Upper lobe of left lung (tissue), 6 donors: ENCODE results near the gene CCDC174. TPM values are rescaled to one million over a fixed set of nuclear protein-coding genes. Genes with fewer than 3 reads are reported as not detected.

Source experiments
- ATAC-seq, 2 donors: fragments of 200-7000 bp; cut with Tn5 transposase; one replicate each; pipeline ENCODE4 v1.9.1; 2022; ENCODE audit warnings: mild to moderate bottlenecking in 2 of 2, moderate library complexity in 2 of 2; ENCODE audit not compliant: low FRiP score in 2 of 2
- DNase-seq, 2 donors: peaks; one replicate each; pipeline ENCODE4 v3.0.0-alpha.2; 2019 to 2020
- H3K27ac ChIP-seq, 4 donors: fragments of 200-600 bp; sonication (generic); one replicate each; pipeline ENCODE4 v1.5.1; 2016 to 2019
- H3K27me3 ChIP-seq, 4 donors: fragments of 200-600 bp; sonication (generic); one replicate each; pipeline ENCODE4 v1.5.1; 2017 to 2019
- H3K36me3 ChIP-seq, 4 donors: fragments of 200-600 bp; sonication (generic); one replicate each; pipeline ENCODE4 v1.5.1; 2016 to 2019
- H3K4me1 ChIP-seq, 4 donors: fragments of 200-600 bp; sonication (generic); one replicate each; pipeline ENCODE4 v1.5.1; 2018 to 2019
- H3K4me3 ChIP-seq, 4 donors: fragments of 200-600 bp; sonication (generic); one replicate each; pipeline ENCODE4 v1.5.1; 2017 to 2019; ENCODE audit warnings: mild to moderate bottlenecking in 2 of 4, moderate library complexity in 1 of 4
- H3K9me3 ChIP-seq, 4 donors: fragments of 200-600 bp; sonication (generic); one replicate each; pipeline ENCODE4 v1.5.1; 2018 to 2019
- CTCF ChIP-seq, 6 experiments: fragments of 450-650 bp in 4 of 6; fragments of 200-600 bp in 2 of 6; sonication (generic) in 2 of 6; IDR thresholded peaks; one replicate each; pipeline ENCODE4 v1.5.1; 2016 to 2019; ENCODE audit warnings: antibody characterized with exemption in 6 of 6
- EP300 ChIP-seq, 4 donors: sonication (generic); formaldehyde crosslinking; IDR thresholded peaks; one replicate each; pipeline ENCODE4 v1.5.1; 2017; ENCODE audit warnings: antibody characterized with exemption in 4 of 4, control low read depth in 2 of 4
- POLR2A ChIP-seq, 4 donors: fragments of 450-650 bp; IDR thresholded peaks; one replicate each; pipeline ENCODE4 v1.5.1; 2016 to 2017; ENCODE audit warnings: antibody characterized with exemption in 4 of 4, mild to moderate bottlenecking in 2 of 4
- POLR2AphosphoS5 ChIP-seq, 2 donors: sonication (generic); formaldehyde crosslinking; IDR thresholded peaks; one replicate each; pipeline ENCODE4 v1.5.1; 2017; ENCODE audit warnings: antibody characterized with exemption in 2 of 2
- WGBS, 2 donors: methylation state at CpG; one replicate each; pipeline ENCODE4 v1.1.5; 2017 to 2018; 5-methylcytosine and 5-hydroxymethylcytosine counted together
- total RNA-seq, 6 donors: library from RNA; depleted of rRNA in 4 of 6; stranded (reverse); fragments of >200 nt in 4 of 6; gene quantifications; one replicate each; pipeline versions ENCODE4 v1.1.0 to v1.2.1, GENCODE V29; 2016 to 2021
- donor health status: DM: no; HTN: no; CAD: no; lungs with moderate emphysema.
- donor health status: DM: no; HTN: yes; CAD: no; lungs with severe emphysema.

Gene CCDC174
- total RNA-seq, 6 donors from 2014 or later: 14.1 to 28.3 (median 21.8) TPM

DNA sequence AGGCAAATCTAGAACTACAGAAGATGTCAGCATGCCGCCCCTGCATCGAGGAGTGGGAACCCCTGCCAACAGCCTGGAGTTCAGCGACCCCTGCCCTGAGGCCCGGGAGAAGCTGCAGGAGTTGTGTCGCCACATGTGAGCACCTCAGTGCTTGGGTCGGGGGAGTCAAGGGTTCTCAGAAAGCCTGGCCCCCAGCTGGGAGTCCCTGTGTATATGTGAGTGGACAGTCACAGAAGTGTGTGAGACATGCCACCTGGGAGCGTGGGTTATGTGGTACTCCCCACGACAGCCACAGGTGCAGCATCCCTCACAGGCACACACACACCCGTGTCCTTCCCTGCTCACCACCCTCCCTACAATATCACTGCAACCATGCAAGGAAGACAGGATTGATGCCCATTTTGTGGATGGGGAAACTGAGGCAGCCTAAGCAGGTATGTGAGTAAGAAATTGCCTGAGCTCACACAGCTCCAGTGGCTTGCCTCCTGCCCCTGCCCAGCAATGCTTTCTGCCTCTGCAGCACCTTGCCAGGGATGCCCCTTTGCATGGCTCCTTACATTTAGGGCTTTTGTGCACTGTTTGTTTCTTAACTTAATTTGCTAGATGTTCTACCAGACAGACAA is 51.7 kb downstream of the CCDC174 start:
- no peak overlapping the region for H3K27ac ChIP-seq
- WGBS, 2 donors: 83 to 93% methylated on average over 6 to 9 of the region's 9 CpGs
- DNase-seq: peak in 1 of 2 donors; percentile 1
- no peaks in the 10 kb centered on the region for H3K9me3 ChIP-seq
- no peaks in the 10 kb centered on the region for H3K4me1 ChIP-seq
- H3K36me3 ChIP-seq: no peaks in the 10 kb centered on the region
- H3K4me3 ChIP-seq: no peak overlapping the region
- H3K27me3 ChIP-seq: no peaks in the 10 kb centered on the region
- no peak for TF ChIP-seq CTCF (IDR thresholded peaks at IDR 0.05)
- TF ChIP-seq POLR2AphosphoS5 (IDR thresholded peaks at IDR 0.05): no peak
- no peak for TF ChIP-seq POLR2A (IDR thresholded peaks at IDR 0.05)
- TF ChIP-seq EP300 (IDR thresholded peaks at IDR 0.05): no peak
- no peak for ATAC-seq

DNA sequence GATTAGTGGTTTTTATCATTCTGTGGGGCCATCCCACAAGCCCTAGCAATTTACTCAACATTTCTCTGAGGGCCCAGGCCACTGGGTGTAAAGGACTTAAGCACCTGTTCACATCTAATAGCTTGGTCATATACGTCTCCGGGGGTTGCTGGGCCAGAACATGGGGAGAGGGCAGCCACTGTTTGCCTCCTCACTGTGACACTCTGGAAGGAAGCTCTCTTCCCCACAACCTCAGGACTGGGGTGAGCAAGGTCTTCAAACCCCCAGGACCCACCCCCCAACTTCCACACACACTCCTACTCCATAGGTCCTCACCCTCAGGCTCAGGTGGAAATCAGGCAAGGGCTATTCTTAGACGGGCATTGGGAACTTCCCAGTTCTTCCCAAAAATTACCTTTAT is 52.2 kb downstream of the CCDC174 start:
- Histone ChIP-seq H3K9me3 (no peaks in the 10 kb centered on the region), H3K4me1 (no peaks in the 10 kb centered on the region), H3K27me3 (no peaks in the 10 kb centered on the region), H3K27ac (no peak overlapping the region), H3K36me3 (no peaks in the 10 kb centered on the region), H3K4me3 (no peak overlapping the region)
- TF ChIP-seq POLR2A (IDR thresholded peaks at IDR 0.05): no peak
- WGBS, 2 donors: 89 to 93% methylated on average over 3 of the region's 3 CpGs
- no peak for ATAC-seq
- DNase-seq: no peak

- no peak for DNase-seq
- Histone ChIP-seq H3K27ac (no peak overlapping the region), H3K4me3 (no peak overlapping the region), H3K36me3 (no peaks in the 10 kb centered on the region), H3K27me3 (no peaks in the 10 kb centered on the region), H3K9me3 (no peaks in the 10 kb centered on the region), H3K4me1 (no peaks in the 10 kb centered on the region)
- 74 to 82% methylated on average over 5 of the region's 5 CpGs for WGBS, 2 donors
- no peak for TF ChIP-seq CTCF (IDR thresholded peaks at IDR 0.05)
- no peak for TF ChIP-seq POLR2AphosphoS5 (IDR thresholded peaks at IDR 0.05)
- TF ChIP-seq EP300 (IDR thresholded peaks at IDR 0.05): no peak
- no peak for TF ChIP-seq POLR2A (IDR thresholded peaks at IDR 0.05)
- ATAC-seq: no peak
These were observed 54.5 kb downstream of the CCDC174 start for GRCh38 chr3:14706096-14706495.

DNA sequence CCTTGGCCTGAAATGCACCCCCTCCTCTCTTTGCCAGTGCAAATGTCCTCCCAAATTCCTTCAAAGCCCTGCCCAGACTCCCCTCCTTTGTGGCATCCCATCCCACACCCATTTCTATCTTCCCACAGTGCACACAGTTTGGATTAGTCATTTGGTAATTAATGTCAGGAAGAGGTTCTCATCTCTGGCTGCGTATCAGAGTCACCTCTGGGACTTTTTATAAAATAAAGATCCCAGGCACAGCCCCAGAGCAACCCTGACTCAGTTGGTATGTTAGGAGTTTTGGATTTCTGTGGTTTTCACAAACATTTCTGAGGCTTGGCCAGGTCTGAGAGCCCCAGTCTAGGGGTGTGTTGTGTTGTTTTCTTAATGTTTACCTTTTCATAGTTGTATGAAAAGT is 65.0 kb downstream of the CCDC174 start:
- TF ChIP-seq POLR2A (IDR thresholded peaks at IDR 0.05) (no peak), POLR2AphosphoS5 (IDR thresholded peaks at IDR 0.05) (no peak), CTCF (IDR thresholded peaks at IDR 0.05) (no peak), EP300 (IDR thresholded peaks at IDR 0.05) (no peak)
- H3K9me3 ChIP-seq: peaks cover 0 to 6% (median 2%) of the 10 kb centered on the region in 4 donors
- WGBS, 2 donors: 63 to 67% methylated on average over 1 of the region's 1 CpG
- H3K27me3 ChIP-seq: no peaks in the 10 kb centered on the region
- H3K27ac ChIP-seq: no peak overlapping the region
- no peaks in the 10 kb centered on the region for H3K36me3 ChIP-seq
- H3K4me1 ChIP-seq: no peaks in the 10 kb centered on the region
- no peak overlapping the region for H3K4me3 ChIP-seq
- DNase-seq: no peak
- ATAC-seq: peak in 1 of 2 donors; percentile 44

DNA sequence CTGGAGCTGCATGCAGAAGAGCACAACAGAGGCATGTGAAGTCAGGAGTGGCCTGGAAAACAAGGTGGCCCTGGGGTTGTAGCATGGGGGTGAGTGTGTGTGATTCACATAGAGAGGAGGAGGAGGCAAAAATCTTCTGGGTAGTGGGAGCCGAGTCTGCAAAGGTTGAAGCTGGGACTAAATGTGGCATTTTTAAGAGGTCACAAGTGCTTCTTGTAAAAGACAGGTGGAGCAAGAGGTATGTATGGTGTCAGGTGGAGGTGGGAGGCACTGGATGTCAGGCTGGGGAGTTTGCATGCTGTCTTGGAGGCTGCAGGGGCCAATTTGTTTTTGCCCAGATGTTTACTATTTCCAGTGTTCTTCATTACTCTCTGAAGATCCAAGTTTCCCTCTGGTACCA is 65.7 kb downstream of the CCDC174 start:
- H3K4me3 ChIP-seq: no peak overlapping the region
- H3K27me3 ChIP-seq: no peaks in the 10 kb centered on the region
- peaks cover 0 to 6% (median 2%) of the 10 kb centered on the region in 4 donors for H3K9me3 ChIP-seq
- ATAC-seq: no peak
- TF ChIP-seq EP300 (IDR thresholded peaks at IDR 0.05) (no peak), CTCF (IDR thresholded peaks at IDR 0.05) (no peak), POLR2AphosphoS5 (IDR thresholded peaks at IDR 0.05) (no peak), POLR2A (IDR thresholded peaks at IDR 0.05) (no peak)
- no peak overlapping the region for H3K27ac ChIP-seq
- no peaks in the 10 kb centered on the region for H3K36me3 ChIP-seq
- 59 to 76% methylated on average over 1 of the region's 1 CpG for WGBS, 2 donors
- H3K4me1 ChIP-seq: no peaks in the 10 kb centered on the region
- DNase-seq: no peak
